GM23248 (cell line): ENCODE measurements around the gene LRFN2.

ENCODE experiments used
- EZH2 ChIP-seq: fragments of 200-600 bp; sonication (generic); IDR thresholded peaks from 2 replicates; pipeline ENCODE4 v1.6.1; 2018; ENCODE audit warnings: antibody characterized with exemption, mild to moderate bottlenecking; ENCODE audit not compliant: insufficient read depth, poor library complexity, severe bottlenecking
- EZH2phosphoT487 ChIP-seq: fragments of 200-600 bp; sonication (generic); IDR thresholded peaks from 2 replicates; pipeline ENCODE4 v1.6.1; 2018; ENCODE audit warnings: antibody characterized with exemption, moderate library complexity, mild to moderate bottlenecking, low read depth; ENCODE audit not compliant: insufficient read depth

DNA sequence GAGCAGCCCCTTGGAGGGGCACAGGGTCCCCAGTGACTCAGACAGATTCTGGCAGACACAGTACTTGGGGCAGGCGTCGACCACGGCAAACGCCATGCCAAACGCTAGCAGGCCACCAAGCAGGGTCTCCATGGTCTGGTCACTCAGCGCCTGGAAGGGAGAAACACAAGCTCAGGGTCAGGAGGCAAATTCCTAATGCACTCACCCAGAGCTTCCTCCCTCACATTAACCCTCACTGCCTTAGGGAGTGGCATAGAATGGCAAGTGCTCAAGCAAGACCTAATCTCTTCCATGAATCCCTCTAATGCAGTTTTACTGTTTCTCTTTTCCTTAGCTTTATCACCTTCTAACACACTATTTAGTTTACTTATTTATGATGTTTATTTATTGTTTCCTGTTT, 154.2 kb downstream of the LRFN2 start:
- TF ChIP-seq EZH2: no peak
- no peak for TF ChIP-seq EZH2phosphoT487
